Fibroblast of pulmonary artery (primary cell): ENCODE results near the gene RNU2-63P.
A peak's percentile ranks its signal among the peaks of the same experiment; 100 is the strongest.

Experiments used
- DNase-seq: peaks from one replicate; pipeline ENCODE4 v3.0.0-alpha.2; 2010; ENCODE audit warnings: low read depth
- H3K4me3 ChIP-seq: replicated peaks from 2 replicates; pipeline ENCODE4 v1.5.1; 2011; ENCODE audit warnings: low read depth, mild to moderate bottlenecking, control low read depth, low read length, moderate library complexity
- CTCF ChIP-seq: IDR thresholded peaks from 2 replicates; pipeline ENCODE4 v1.5.1; 2011; ENCODE audit warnings: mild to moderate bottlenecking, control low read depth, low read length, inconsistent platforms; ENCODE audit errors: missing control alignments

RNU2-63P gene

GRCh38 chr2:88016960-88017779 is 823 bp upstream of the RNU2-63P start:
- DNase-seq: no peak
- TF ChIP-seq CTCF: no peak

GRCh38 chr2:88011011-88011410 is 5.3 kb downstream of the RNU2-63P start:
- no peak overlapping the region for H3K4me3 ChIP-seq
- TF ChIP-seq CTCF: no peak
- DNase-seq: no peak

More at GRCh38 chr2:88016960-88017779, 823 bp upstream of the RNU2-63P start:
- H3K4me3 ChIP-seq: peak overlapping the region; percentile 77

GRCh38 chr2:88010136-88010535 is 6.2 kb downstream of the RNU2-63P start:
- TF ChIP-seq CTCF: no peak
- no peak overlapping the region for H3K4me3 ChIP-seq
- DNase-seq: no peak

- no peak for TF ChIP-seq CTCF
- H3K4me3 ChIP-seq: no peak overlapping the region
- no peak for DNase-seq
Observed at GRCh38 chr2:88006912-88007439, 9.4 kb downstream of the RNU2-63P start.

GRCh38 chr2:88005776-88006175 is 10.6 kb downstream of the RNU2-63P start:
- TF ChIP-seq CTCF: no peak
- DNase-seq: no peak
- H3K4me3 ChIP-seq: no peak overlapping the region

- peak; percentile 10 for DNase-seq
- no peak overlapping the region for H3K4me3 ChIP-seq
- no peak for TF ChIP-seq CTCF
Observed at GRCh38 chr2:88003074-88003755, 13.1 kb downstream of the RNU2-63P start.
